HepG2 (cell line): ENCODE data around the gene HYOU1. TPM values are rescaled to one million over a fixed set of nuclear protein-coding genes. Genes with fewer than 3 reads are reported as not detected.

Source experiments
- DRAP1 ChIP-seq: IDR thresholded peaks from 2 replicates; pipeline ENCODE4 v1.6.1; 2016; ENCODE audit warnings: missing genetic modification reagents, missing compliant biosample characterization
- ELF1 ChIP-seq: sonication (generic); formaldehyde crosslinking; IDR thresholded peaks from 2 replicates; pipeline ENCODE4 v1.4.0; 2020; ENCODE audit warnings: missing genetic modification reagents
- ERF ChIP-seq: IDR thresholded peaks from 2 replicates; pipeline ENCODE4 v1.6.1; 2018; ENCODE audit warnings: missing biosample characterization, missing genetic modification reagents
- ETV6 ChIP-seq: sonication (generic); formaldehyde crosslinking; conservative IDR thresholded peaks from 2 replicates; pipeline ENCODE4 v1.4.0; 2020; ENCODE audit warnings: missing genetic modification reagents
- FOXA1 ChIP-seq, 2 experiments: fragments of 450-650 bp in 1 of 2; sonication (generic) in 1 of 2; formaldehyde crosslinking in 1 of 2; IDR thresholded peaks; 2 replicates each; pipeline versions ENCODE4 v1.4.0 to v1.6.1; 2016 to 2020; ENCODE audit warnings: missing genetic modification reagents in 1 of 2
- FOXP4 ChIP-seq: sonication (generic); formaldehyde crosslinking; IDR thresholded peaks from 2 replicates; pipeline ENCODE4 v1.4.0; 2020; ENCODE audit warnings: missing genetic modification reagents
- HCFC1 ChIP-seq: fragments of 150-350 bp; IDR thresholded peaks from 2 replicates; pipeline ENCODE4 v1.6.1; 2014; ENCODE audit warnings: low read depth, low read length
- KDM2A ChIP-seq: sonication (generic); formaldehyde crosslinking; IDR thresholded peaks from 2 replicates; pipeline ENCODE4 v1.4.0; 2020; ENCODE audit warnings: low read depth, missing genetic modification reagents, borderline replicate concordance
- KLF16 ChIP-seq, 2 experiments: sonication (generic) in 1 of 2; formaldehyde crosslinking in 1 of 2; IDR thresholded peaks; 2 replicates each; pipeline versions ENCODE4 v1.6.1 to v1.8.0; 2016 to 2023; ENCODE audit warnings: missing genetic modification reagents in 2 of 2, missing compliant biosample characterization in 1 of 2
- MTERF4 ChIP-seq: sonication (generic); formaldehyde crosslinking; IDR thresholded peaks from 2 replicates; pipeline ENCODE4 v1.8.0; 2023; ENCODE audit warnings: mild to moderate bottlenecking, missing genetic modification reagents
- NR2F1 ChIP-seq, 2 experiments: fragments of 450-650 bp in 1 of 2; formaldehyde crosslinking in 1 of 2; IDR thresholded peaks; 2 replicates each; pipeline versions ENCODE4 v1.5.0 to v1.6.1; 2016 to 2020; ENCODE audit warnings: mild to moderate bottlenecking in 1 of 2, missing compliant biosample characterization in 1 of 2, missing genetic modification reagents in 1 of 2, moderate library complexity in 1 of 2
- POLR2G ChIP-seq: fragments of 200-400 bp; formaldehyde crosslinking; IDR thresholded peaks from 2 replicates; pipeline ENCODE4 v1.6.1; 2018; ENCODE audit warnings: mild to moderate bottlenecking, low read depth, low read length, moderate library complexity
- RELA ChIP-seq: sonication (generic); formaldehyde crosslinking; IDR thresholded peaks from 2 replicates; pipeline ENCODE4 v1.4.0; 2020; ENCODE audit warnings: missing genetic modification reagents
- SMYD3 ChIP-seq: sonication (generic); formaldehyde crosslinking; IDR thresholded peaks from 2 replicates; pipeline ENCODE4 v1.8.1; 2023; ENCODE audit warnings: mild to moderate bottlenecking, missing genetic modification reagents
- TARDBP ChIP-seq: sonication (generic); formaldehyde crosslinking; IDR thresholded peaks from 2 replicates; pipeline ENCODE4 v1.8.0; 2022; ENCODE audit warnings: mild to moderate bottlenecking, missing genetic modification reagents
- TSC22D2 ChIP-seq: sonication (generic); formaldehyde crosslinking; IDR thresholded peaks from 2 replicates; pipeline ENCODE4 v1.5.1; 2020; ENCODE audit warnings: missing genetic modification reagents, mild to moderate bottlenecking, borderline replicate concordance
- UBTF ChIP-seq: sonication (generic); formaldehyde crosslinking; IDR thresholded peaks from 2 replicates; pipeline ENCODE4 v1.4.0; 2020; ENCODE audit warnings: mild to moderate bottlenecking, missing genetic modification reagents
- polyA plus RNA-seq, 8 experiments: library from polyadenylated mRNA; depleted of rRNA in 3 of 8; stranded (reverse) in 7 of 8; unstranded in 1 of 8; fragments of >200 nt; fragmentation: Illumina TruSeq in 4 of 8; extraction: Trizol in 4 of 8; gene quantifications; 2 replicates each; pipeline versions ENCODE4 v1.2.1 to v1.2.3, GENCODE V29; 2011 to 2016; ENCODE audit warnings: low read depth in 4 of 8, missing spikeins in 1 of 8, mixed read lengths in 1 of 8; ENCODE audit not compliant: insufficient read depth in 1 of 8
- total RNA-seq, 5 experiments: library from RNA; depleted of rRNA; stranded (reverse); fragments of >200 nt; fragmentation: Illumina TruSeq; extraction: Trizol; gene quantifications; 2 replicates each; pipeline ENCODE4 v1.2.3, GENCODE V29; 2016; ENCODE audit warnings: low read depth in 1 of 5

HYOU1 gene
- total and polyA plus RNA-seq, 2 of the 13 experiments (the other 11 are each of a cell fraction or from before 2014, with no cell fraction given) = 127 to 155 TPM

- TF ChIP-seq DRAP1 (CRISPR knock-in tag) (peak; percentile 99), HCFC1 (no peak), KLF16 (CRISPR knock-in tag; IDR thresholded peaks at IDR 0.05) (peak in 1 of 2 experiments; percentile 42; a peak in 1 of 4 replicates), NR2F1 (CRISPR knock-in tag; IDR thresholded peaks at IDR 0.05) (0 out of 4 replicates have a peak, but pooled peaks of 1 of the 2 experiments have one; percentile 15), RELA (no peak), FOXA1 (IDR thresholded peaks at IDR 0.05) (no peak), FOXA1 (CRISPR knock-in tag; IDR thresholded peaks at IDR 0.05) (no peak), KDM2A (CRISPR knock-in tag) (0 out of 2 replicates have a peak, but pooled peaks have one; percentile 27), FOXP4 (CRISPR knock-in tag) (peak; percentile 64), TARDBP (CRISPR knock-in tag) (peak; percentile 66; the same call in 1 of the 2 replicates), TSC22D2 (CRISPR knock-in tag) (peak; percentile 26; the same call in 1 of the 2 replicates), POLR2G (peak; percentile 82), ETV6 (CRISPR knock-in tag) (no peak), ELF1 (CRISPR knock-in tag) (0 out of 2 replicates have a peak, but pooled peaks have one; percentile 47), ERF (CRISPR knock-in tag) (peak; percentile 68), UBTF (CRISPR knock-in tag) (peak; percentile 48; the same call in 1 of the 2 replicates), MTERF4 (CRISPR knock-in tag) (peak; percentile 71; the same call in 1 of the 2 replicates), SMYD3 (CRISPR knock-in tag) (no peak)
These were observed 27.5 kb downstream of the HYOU1 start (continued) for GRCh38 chr11:119029340-119030028.
